Measurements from ENCODE around the gene DIDO1. TPM values are rescaled to one million over a fixed set of nuclear protein-coding genes. Genes with fewer than 3 reads are reported as not detected.

Gene DIDO1
- total and polyA plus RNA-seq, 9 of the 15 experiments (the other 6 are each of a cell fraction or from before 2014, with no cell fraction given): 4.4 to 46.8 (median 31.2) TPM

DNA sequence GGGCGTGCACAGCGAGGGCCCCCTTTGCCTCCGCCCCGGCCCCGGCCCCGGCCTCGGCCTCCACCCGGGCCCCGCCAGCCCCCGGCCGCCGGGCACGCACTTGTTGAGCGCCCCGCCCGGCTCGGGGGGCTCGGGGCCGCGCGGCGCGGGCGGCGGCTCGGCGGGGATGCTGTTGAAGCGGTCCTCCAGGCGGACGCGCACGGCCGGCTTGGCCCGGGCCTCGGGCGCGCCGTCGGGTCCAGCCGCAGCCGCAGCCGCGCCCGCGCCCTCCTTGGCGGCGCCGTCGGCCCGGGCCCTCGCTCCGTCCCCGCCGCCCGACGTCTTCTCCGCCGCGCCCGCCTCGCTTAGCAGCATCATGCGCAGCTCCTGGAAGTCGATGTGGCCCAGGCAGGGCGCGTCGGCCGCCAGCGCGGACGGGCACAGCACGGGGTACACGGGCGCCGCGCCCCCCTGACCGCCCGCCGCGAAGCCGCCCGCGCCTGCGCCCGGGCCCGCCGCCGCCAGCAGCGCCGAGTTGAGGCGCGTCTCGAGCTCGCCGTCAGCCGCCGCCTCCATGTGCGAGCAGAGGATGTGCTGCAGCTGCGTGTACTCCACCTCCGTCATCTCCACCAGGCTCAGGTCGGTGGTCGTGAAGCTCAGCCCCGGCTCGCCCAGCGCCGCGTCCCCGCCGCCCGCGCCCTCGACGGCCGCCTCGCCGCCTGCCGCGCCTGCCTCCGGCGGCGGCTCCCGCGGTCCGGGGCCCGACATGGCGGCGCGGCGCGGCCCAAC is 65.2 kb downstream of the DIDO1 start (continued):
- TF ChIP-seq SAP30 (IDR thresholded peaks at IDR 0.05; ENCODE audit: borderline replicate concordance, insufficient read depth, low read depth, low read length, poor library complexity, severe bottlenecking): peak; percentile 48
- no peak for TF ChIP-seq WHSC1 (IDR thresholded peaks at IDR 0.05; ENCODE audit: low read length)
- no peak for TF ChIP-seq ARHGAP35 (IDR thresholded peaks at IDR 0.05; ENCODE audit: partially characterized antibody)
- no peak for TF ChIP-seq XRCC5 (IDR thresholded peaks at IDR 0.05; ENCODE audit: low read depth, low read length)
- peak; percentile 23; the same call in 1 of the 2 replicates for TF ChIP-seq NFIC (IDR thresholded peaks at IDR 0.05)
- TF ChIP-seq SMAD3 (CRISPR knock-in tag; conservative IDR thresholded peaks at IDR 0.05): no peak
- TF ChIP-seq, protein P1, sequence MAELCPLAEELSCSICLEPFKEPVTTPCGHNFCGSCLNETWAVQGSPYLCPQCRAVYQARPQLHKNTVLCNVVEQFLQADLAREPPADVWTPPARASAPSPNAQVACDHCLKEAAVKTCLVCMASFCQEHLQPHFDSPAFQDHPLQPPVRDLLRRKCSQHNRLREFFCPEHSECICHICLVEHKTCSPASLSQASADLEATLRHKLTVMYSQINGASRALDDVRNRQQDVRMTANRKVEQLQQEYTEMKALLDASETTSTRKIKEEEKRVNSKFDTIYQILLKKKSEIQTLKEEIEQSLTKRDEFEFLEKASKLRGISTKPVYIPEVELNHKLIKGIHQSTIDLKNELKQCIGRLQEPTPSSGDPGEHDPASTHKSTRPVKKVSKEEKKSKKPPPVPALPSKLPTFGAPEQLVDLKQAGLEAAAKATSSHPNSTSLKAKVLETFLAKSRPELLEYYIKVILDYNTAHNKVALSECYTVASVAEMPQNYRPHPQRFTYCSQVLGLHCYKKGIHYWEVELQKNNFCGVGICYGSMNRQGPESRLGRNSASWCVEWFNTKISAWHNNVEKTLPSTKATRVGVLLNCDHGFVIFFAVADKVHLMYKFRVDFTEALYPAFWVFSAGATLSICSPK (IDR thresholded peaks at IDR 0.05; ENCODE audit: borderline replicate concordance): no peak
- TF ChIP-seq BCOR (IDR thresholded peaks at IDR 0.05): no peak
- no peak for TF ChIP-seq TAF15 (IDR thresholded peaks at IDR 0.05; ENCODE audit: low read depth, low read length)
- TF ChIP-seq, protein P2, sequence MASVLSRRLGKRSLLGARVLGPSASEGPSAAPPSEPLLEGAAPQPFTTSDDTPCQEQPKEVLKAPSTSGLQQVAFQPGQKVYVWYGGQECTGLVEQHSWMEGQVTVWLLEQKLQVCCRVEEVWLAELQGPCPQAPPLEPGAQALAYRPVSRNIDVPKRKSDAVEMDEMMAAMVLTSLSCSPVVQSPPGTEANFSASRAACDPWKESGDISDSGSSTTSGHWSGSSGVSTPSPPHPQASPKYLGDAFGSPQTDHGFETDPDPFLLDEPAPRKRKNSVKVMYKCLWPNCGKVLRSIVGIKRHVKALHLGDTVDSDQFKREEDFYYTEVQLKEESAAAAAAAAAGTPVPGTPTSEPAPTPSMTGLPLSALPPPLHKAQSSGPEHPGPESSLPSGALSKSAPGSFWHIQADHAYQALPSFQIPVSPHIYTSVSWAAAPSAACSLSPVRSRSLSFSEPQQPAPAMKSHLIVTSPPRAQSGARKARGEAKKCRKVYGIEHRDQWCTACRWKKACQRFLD (CRISPR knock-in tag; IDR thresholded peaks at IDR 0.05): no peak
- no peak for TF ChIP-seq GABPA (tag; conservative IDR thresholded peaks at IDR 0.05; ENCODE audit: low read depth)
- TF ChIP-seq, protein P3, sequence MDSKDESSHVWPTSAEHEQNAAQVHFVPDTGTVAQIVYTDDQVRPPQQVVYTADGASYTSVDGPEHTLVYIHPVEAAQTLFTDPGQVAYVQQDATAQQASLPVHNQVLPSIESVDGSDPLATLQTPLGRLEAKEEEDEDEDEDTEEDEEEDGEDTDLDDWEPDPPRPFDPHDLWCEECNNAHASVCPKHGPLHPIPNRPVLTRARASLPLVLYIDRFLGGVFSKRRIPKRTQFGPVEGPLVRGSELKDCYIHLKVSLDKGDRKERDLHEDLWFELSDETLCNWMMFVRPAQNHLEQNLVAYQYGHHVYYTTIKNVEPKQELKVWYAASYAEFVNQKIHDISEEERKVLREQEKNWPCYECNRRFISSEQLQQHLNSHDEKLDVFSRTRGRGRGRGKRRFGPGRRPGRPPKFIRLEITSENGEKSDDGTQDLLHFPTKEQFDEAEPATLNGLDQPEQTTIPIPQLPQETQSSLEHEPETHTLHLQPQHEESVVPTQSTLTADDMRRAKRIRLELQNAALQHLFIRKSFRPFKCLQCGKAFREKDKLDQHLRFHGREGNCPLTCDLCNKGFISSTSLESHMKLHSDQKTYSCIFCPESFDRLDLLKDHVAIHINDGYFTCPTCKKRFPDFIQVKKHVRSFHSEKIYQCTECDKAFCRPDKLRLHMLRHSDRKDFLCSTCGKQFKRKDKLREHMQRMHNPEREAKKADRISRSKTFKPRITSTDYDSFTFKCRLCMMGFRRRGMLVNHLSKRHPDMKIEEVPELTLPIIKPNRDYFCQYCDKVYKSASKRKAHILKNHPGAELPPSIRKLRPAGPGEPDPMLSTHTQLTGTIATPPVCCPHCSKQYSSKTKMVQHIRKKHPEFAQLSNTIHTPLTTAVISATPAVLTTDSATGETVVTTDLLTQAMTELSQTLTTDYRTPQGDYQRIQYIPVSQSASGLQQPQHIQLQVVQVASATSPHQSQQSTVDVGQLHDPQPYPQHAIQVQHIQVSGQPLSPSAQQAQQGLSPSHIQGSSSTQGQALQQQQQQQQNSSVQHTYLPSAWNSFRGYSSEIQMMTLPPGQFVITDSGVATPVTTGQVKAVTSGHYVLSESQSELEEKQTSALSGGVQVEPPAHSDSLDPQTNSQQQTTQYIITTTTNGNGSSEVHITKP (IDR thresholded peaks at IDR 0.05; ENCODE audit: partially characterized antibody): no peak
- no peak for TF ChIP-seq SMC3 (conservative IDR thresholded peaks at IDR 0.05; ENCODE audit: insufficient read depth, low read depth, low read length)
- no peak for TF ChIP-seq SAFB (IDR thresholded peaks at IDR 0.05; ENCODE audit: borderline replicate concordance, low read depth, low read length)
- no peak for TF ChIP-seq NCOA6 (IDR thresholded peaks at IDR 0.05)
- TF ChIP-seq KAT2B (IDR thresholded peaks at IDR 0.05; ENCODE audit: low read depth, low read length): no peak
- no peak for TF ChIP-seq PHB (CRISPR knock-in tag; IDR thresholded peaks at IDR 0.05)
- no peak for TF ChIP-seq ZNF561 (CRISPR knock-in tag; conservative IDR thresholded peaks at IDR 0.05)
- TF ChIP-seq ZNF282 (CRISPR knock-in tag; IDR thresholded peaks at IDR 0.05): no peak

All from K562 (cell line).